H1 (cell line): ENCODE measurements around the gene LEPR.

ENCODE experiments used
- CBX5 ChIP-seq: fragments of 300-800, 300-1000 bp; sonication (generic); IDR thresholded peaks from 2 replicates; pipeline ENCODE4 v1.7.1; 2016; ENCODE audit warnings: antibody characterized with exemption, low read length, low read depth
- CHD2 ChIP-seq: IDR thresholded peaks from 2 replicates; pipeline ENCODE4 v1.6.1; 2012; ENCODE audit warnings: low read length, improper control_type of control experiment
- CREB1 ChIP-seq: IDR thresholded peaks from 2 replicates; pipeline ENCODE4 v1.6.1; 2012; ENCODE audit warnings: inconsistent platforms
- EZH2 ChIP-seq: fragments of 200-600 bp; sonication (generic); IDR thresholded peaks from 2 replicates; pipeline ENCODE4 v1.7.1; 2012; ENCODE audit warnings: low read depth, mild to moderate bottlenecking, moderate library complexity, low read length, inconsistent platforms; ENCODE audit not compliant: severe bottlenecking
- HDAC6 ChIP-seq: IDR thresholded peaks from one replicate; pipeline ENCODE4 v1.7.1; 2012; ENCODE audit warnings: low read depth, mild to moderate bottlenecking, inconsistent platforms, low read length, moderate library complexity
- JUN ChIP-seq: IDR thresholded peaks from 2 replicates; pipeline ENCODE4 v1.6.1; 2011; ENCODE audit warnings: low read depth, mild to moderate bottlenecking, improper control_type of control experiment, low read length
- POLR2A ChIP-seq, 2 experiments: IDR thresholded peaks; 1 replicate in 1 of 2; 2 replicates in 1 of 2; pipeline ENCODE4 v1.6.1; 2011; ENCODE audit warnings: low read depth in 2 of 2, low read length in 2 of 2, mild to moderate bottlenecking in 2 of 2; ENCODE audit errors: control extremely low read depth in 1 of 2
- POLR2AphosphoS5 ChIP-seq: IDR thresholded peaks from 2 replicates; pipeline ENCODE4 v1.6.1; 2011; ENCODE audit warnings: low read depth, low read length
- RAD21 ChIP-seq, 2 experiments: IDR thresholded peaks in 1 of 2; conservative IDR thresholded peaks in 1 of 2; 2 replicates each; pipeline ENCODE4 v1.6.1; 2011; ENCODE audit warnings: low read depth in 2 of 2, low read length in 2 of 2, improper control_type of control experiment in 1 of 2, inconsistent platforms in 1 of 2, mild to moderate bottlenecking in 1 of 2, moderate library complexity in 1 of 2
- TF ChIP-seq, protein P1 (sequence below), 3 experiments: IDR thresholded peaks; 1 replicate in 2 of 3; 2 replicates in 1 of 3; pipeline versions ENCODE4 v1.5.1 to v1.6.1; 2011; ENCODE audit warnings: low read length in 3 of 3, mild to moderate bottlenecking in 3 of 3, inconsistent platforms in 2 of 3, low read depth in 1 of 3, moderate library complexity in 1 of 3; ENCODE audit not compliant: insufficient read depth in 1 of 3; ENCODE audit errors: control extremely low read depth in 1 of 3

DNA sequence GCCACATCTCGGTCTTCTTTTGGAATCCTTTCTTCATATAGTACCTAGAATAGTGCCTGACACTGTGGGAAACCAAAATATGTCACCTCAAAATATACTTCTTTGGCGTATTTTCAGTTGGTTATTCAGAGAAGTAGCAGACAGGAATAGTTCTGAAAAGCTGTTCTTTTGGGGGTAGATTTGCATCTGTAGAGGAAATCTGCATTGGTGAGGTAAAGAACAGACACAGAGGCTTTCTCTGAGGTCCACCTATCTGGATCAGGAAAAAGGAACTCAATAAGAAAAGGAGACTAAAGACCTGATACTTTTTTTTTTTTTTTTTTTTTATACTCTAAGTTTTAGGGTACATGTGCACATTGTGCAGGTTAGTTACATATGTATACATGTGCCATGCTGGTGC is 23.2 kb downstream of the LEPR start:
- TF ChIP-seq POLR2A (IDR thresholded peaks at IDR 0.05; ENCODE audit: control extremely low read depth in 1 of 2, low read depth in 2 of 2, low read length in 2 of 2) (no peak), POLR2AphosphoS5 (no peak), CREB1 (no peak), EZH2 (no peak), HDAC6 (no peak), JUN (no peak), CHD2 (no peak), RAD21 (IDR thresholded peaks at IDR 0.05 in 1 of 2, conservative IDR thresholded peaks at IDR 0.05 in 1 of 2; ENCODE audit: low read depth in 2 of 2, low read length in 2 of 2) (no peak), CBX5 (no peak)
- TF ChIP-seq, protein P1, sequence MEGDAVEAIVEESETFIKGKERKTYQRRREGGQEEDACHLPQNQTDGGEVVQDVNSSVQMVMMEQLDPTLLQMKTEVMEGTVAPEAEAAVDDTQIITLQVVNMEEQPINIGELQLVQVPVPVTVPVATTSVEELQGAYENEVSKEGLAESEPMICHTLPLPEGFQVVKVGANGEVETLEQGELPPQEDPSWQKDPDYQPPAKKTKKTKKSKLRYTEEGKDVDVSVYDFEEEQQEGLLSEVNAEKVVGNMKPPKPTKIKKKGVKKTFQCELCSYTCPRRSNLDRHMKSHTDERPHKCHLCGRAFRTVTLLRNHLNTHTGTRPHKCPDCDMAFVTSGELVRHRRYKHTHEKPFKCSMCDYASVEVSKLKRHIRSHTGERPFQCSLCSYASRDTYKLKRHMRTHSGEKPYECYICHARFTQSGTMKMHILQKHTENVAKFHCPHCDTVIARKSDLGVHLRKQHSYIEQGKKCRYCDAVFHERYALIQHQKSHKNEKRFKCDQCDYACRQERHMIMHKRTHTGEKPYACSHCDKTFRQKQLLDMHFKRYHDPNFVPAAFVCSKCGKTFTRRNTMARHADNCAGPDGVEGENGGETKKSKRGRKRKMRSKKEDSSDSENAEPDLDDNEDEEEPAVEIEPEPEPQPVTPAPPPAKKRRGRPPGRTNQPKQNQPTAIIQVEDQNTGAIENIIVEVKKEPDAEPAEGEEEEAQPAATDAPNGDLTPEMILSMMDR (IDR thresholded peaks at IDR 0.05; ENCODE audit: control extremely low read depth in 1 of 3, insufficient read depth in 1 of 3, low read depth in 1 of 3, low read length in 3 of 3) = no peak
